ENCODE data around the gene NPHP4.

DNA sequence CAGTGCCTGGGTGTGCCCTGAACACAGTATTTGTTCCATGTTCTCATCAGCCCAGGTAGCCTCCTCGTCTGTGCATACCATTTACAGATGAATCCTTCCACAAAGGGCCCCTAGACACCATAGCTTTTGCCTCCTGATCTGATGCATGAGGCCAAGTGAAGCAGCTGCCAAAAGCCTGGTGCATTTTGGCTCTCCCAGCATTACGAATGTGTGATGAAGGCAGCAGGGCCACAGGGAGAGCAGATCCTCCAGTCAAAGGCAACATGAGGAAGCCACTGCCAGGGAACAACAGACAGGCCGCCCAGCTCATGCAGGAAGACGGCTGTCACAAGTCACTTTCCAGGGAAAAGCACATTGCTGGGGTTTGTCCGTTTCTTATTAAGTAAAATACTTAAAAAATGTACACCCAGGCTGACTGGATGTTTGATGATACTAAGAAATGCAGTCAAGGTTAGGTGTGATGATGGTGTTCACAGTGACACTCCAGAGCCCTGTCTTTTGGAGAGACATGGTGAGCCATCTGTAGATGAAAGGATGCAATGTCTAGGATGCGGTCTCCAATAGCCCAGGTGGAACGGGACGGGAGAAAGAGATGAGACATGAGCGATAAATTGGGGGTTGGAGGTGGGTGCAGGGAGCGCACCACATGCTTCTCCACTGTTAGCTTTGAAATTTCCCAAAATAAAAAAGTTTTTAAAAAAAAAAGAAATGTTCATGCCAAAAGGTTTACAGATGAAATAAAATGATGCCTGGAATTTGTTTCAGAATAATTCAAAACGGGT lies 48.7 kb downstream of the NPHP4 start:
- TF ChIP-seq EZH2phosphoT487 (IDR thresholded peaks at IDR 0.05; ENCODE audit: borderline replicate concordance, low read length) = no peak
- TF ChIP-seq, protein P1, sequence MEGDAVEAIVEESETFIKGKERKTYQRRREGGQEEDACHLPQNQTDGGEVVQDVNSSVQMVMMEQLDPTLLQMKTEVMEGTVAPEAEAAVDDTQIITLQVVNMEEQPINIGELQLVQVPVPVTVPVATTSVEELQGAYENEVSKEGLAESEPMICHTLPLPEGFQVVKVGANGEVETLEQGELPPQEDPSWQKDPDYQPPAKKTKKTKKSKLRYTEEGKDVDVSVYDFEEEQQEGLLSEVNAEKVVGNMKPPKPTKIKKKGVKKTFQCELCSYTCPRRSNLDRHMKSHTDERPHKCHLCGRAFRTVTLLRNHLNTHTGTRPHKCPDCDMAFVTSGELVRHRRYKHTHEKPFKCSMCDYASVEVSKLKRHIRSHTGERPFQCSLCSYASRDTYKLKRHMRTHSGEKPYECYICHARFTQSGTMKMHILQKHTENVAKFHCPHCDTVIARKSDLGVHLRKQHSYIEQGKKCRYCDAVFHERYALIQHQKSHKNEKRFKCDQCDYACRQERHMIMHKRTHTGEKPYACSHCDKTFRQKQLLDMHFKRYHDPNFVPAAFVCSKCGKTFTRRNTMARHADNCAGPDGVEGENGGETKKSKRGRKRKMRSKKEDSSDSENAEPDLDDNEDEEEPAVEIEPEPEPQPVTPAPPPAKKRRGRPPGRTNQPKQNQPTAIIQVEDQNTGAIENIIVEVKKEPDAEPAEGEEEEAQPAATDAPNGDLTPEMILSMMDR (IDR thresholded peaks at IDR 0.05; ENCODE audit: low read depth, low read length, poor library complexity, severe bottlenecking) = no peak
